Neural crest cell (in vitro differentiated cells): ENCODE data around the gene LRRC57. TPM values are rescaled to one million over a fixed set of nuclear protein-coding genes. Genes with fewer than 3 reads are reported as not detected.
A peak's percentile ranks its signal among the peaks of the same experiment; 100 is the strongest.

Experiments used
- DNase-seq: peaks from one replicate; pipeline ENCODE4 v3.0.0; 2021; ENCODE audit warnings: low read depth, mixed read lengths, low spot score
- H3K27ac Mint-ChIP-seq: one replicate; pipeline ENCODE4 v1.8.0; 2021; ENCODE audit warnings: mild to moderate bottlenecking, mixed read lengths; ENCODE audit not compliant: unreplicated experiment
- H3K27me3 Mint-ChIP-seq: 2 replicates; pipeline ENCODE4 v1.8.0; 2021; ENCODE audit warnings: low read depth, mild to moderate bottlenecking, mixed read lengths
- H3K36me3 Mint-ChIP-seq: 2 replicates; pipeline ENCODE4 v1.8.0; 2021; ENCODE audit warnings: low read depth, mild to moderate bottlenecking, mixed read lengths
- H3K4me1 Mint-ChIP-seq: 2 replicates; pipeline ENCODE4 v1.8.0; 2021; ENCODE audit warnings: mixed read lengths
- H3K4me3 Mint-ChIP-seq: one replicate; pipeline ENCODE4 v1.8.0; 2021; ENCODE audit warnings: mild to moderate bottlenecking, mixed read lengths
- H3K9me3 Mint-ChIP-seq: 2 replicates; pipeline ENCODE4 v1.8.0; 2021; ENCODE audit warnings: mixed read lengths
- total RNA-seq: library from RNA; stranded (reverse); gene quantifications from 2 replicates; pipeline ENCODE4 v1.2.1, GENCODE V29; 2021
- TF ChIP-seq, protein P1 (sequence below): fragments of 200-600 bp; sonication (generic); conservative IDR thresholded peaks from 2 replicates; pipeline ENCODE4 v1.5.0; 2021; ENCODE audit warnings: antibody characterized with exemption, mild to moderate bottlenecking

Gene LRRC57
- total RNA-seq, 1 donor from 2014 or later: 42.9 TPM

GRCh38 chr15:42502477-42502876, 46.1 kb downstream of the LRRC57 start:
- Mint-ChIP-seq H3K27me3 (no peaks in the 10 kb centered on the region), H3K4me1 (peaks cover 15% of the 10 kb centered on the region), H3K27ac (no peak overlapping the region), H3K9me3 (no peaks in the 10 kb centered on the region), H3K36me3 (no peaks in the 10 kb centered on the region), H3K4me3 (no peak overlapping the region)
- TF ChIP-seq, protein P1, sequence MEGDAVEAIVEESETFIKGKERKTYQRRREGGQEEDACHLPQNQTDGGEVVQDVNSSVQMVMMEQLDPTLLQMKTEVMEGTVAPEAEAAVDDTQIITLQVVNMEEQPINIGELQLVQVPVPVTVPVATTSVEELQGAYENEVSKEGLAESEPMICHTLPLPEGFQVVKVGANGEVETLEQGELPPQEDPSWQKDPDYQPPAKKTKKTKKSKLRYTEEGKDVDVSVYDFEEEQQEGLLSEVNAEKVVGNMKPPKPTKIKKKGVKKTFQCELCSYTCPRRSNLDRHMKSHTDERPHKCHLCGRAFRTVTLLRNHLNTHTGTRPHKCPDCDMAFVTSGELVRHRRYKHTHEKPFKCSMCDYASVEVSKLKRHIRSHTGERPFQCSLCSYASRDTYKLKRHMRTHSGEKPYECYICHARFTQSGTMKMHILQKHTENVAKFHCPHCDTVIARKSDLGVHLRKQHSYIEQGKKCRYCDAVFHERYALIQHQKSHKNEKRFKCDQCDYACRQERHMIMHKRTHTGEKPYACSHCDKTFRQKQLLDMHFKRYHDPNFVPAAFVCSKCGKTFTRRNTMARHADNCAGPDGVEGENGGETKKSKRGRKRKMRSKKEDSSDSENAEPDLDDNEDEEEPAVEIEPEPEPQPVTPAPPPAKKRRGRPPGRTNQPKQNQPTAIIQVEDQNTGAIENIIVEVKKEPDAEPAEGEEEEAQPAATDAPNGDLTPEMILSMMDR: no peak
- DNase-seq: no peak

- Mint-ChIP-seq H3K4me1 (peaks cover 34% of the 10 kb centered on the region), H3K4me3 (no peak overlapping the region), H3K36me3 (no peaks in the 10 kb centered on the region), H3K27me3 (no peaks in the 10 kb centered on the region), H3K27ac (no peak overlapping the region), H3K9me3 (no peaks in the 10 kb centered on the region)
- TF ChIP-seq, protein P1: no peak
- DNase-seq: no peak
Observed at GRCh38 chr15:42499858-42500609, 48.6 kb downstream of the LRRC57 start.

GRCh38 chr15:42498212-42499068, 50.2 kb downstream of the LRRC57 start:
- DNase-seq: no peak
- no peaks in the 10 kb centered on the region for H3K36me3 Mint-ChIP-seq
- no peaks in the 10 kb centered on the region for H3K9me3 Mint-ChIP-seq
- peaks cover 39% of the 10 kb centered on the region for H3K4me1 Mint-ChIP-seq
- no peaks in the 10 kb centered on the region for H3K27me3 Mint-ChIP-seq
- peak overlapping the region; percentile 72 for H3K4me3 Mint-ChIP-seq
- H3K27ac Mint-ChIP-seq: no peak overlapping the region
- TF ChIP-seq, protein P1: no peak

GRCh38 chr15:42495361-42496212, 53.0 kb downstream of the LRRC57 start, which contains the start of gene SNAP23:
SNAP23 (plus strand) TSS chr15:42495634; CDS start chr15:42511847, 16,213 bp downstream.
- TF ChIP-seq, protein P1: no peak
- DNase-seq: peak; percentile 82
- Mint-ChIP-seq H3K27me3 (no peaks in the 10 kb centered on the region), H3K4me1 (peaks cover 42% of the 10 kb centered on the region), H3K27ac (peak within 1 kb of the TSS; percentile 94), H3K36me3 (no peaks in the 10 kb centered on the region), H3K9me3 (no peaks in the 10 kb centered on the region), H3K4me3 (peak within 1 kb of the TSS; percentile 96)

DNA sequence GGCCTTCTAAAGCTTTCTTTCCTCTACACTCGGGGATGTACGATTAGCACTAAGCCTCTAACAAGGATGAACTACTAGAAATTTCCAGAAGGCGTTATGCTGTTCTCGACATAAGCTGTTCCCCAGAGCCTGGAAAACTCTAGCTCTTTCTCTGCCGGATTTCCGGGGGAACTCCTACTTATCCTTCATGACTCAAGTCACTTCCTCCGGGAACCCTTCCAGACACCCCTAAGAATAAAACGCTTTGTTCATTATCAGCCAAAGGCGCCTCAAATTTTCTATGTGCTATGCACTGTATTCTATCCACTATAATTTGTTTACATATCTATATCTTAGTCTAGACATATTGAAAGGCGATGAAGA, 53.6 kb downstream of the LRRC57 start:
- H3K4me3 Mint-ChIP-seq: peak overlapping the region; percentile 96
- H3K27me3 Mint-ChIP-seq: no peaks in the 10 kb centered on the region
- TF ChIP-seq, protein P1: no peak
- no peaks in the 10 kb centered on the region for H3K36me3 Mint-ChIP-seq
- peaks cover 43% of the 10 kb centered on the region for H3K4me1 Mint-ChIP-seq
- peak overlapping the region; percentile 94 for H3K27ac Mint-ChIP-seq
- no peaks in the 10 kb centered on the region for H3K9me3 Mint-ChIP-seq
- DNase-seq: no peak
